HEK293 (cell line): ENCODE data around the gene ERGIC1.

Source experiments
- KLF9 ChIP-seq: fragments of 450-650 bp; formaldehyde crosslinking; IDR thresholded peaks from 2 replicates; pipeline ENCODE4 v1.5.1; 2016; ENCODE audit warnings: missing biosample characterization, missing genetic modification characterization, low read depth
- ZNF571 ChIP-seq: fragments of 450-650 bp; formaldehyde crosslinking; IDR thresholded peaks from 2 replicates; pipeline ENCODE4 v1.5.0; 2017; ENCODE audit warnings: missing biosample characterization, missing genetic modification characterization
- TF ChIP-seq, protein P1 (sequence below): fragments of 450-650 bp; formaldehyde crosslinking; IDR thresholded peaks from 2 replicates; pipeline ENCODE4 v1.5.1; 2016; ENCODE audit warnings: missing biosample characterization, missing genetic modification characterization

DNA sequence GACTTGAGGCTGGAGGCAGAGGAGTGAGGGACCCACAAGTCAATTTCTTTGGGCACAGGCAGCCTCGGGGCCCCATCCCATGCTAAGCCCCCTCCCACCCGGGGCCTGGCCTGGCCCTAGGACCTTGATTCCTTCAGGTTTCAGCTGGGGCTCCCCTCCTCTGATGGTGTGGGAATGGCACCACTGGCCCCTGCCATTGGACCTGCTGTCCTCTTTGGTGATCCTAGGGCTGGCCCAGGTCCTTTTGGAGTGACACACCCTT lies 10.5 kb downstream of the ERGIC1 start:
- TF ChIP-seq ZNF571 (tag by site-specific recombination) (no peak), KLF9 (no peak)
- TF ChIP-seq, protein P1, sequence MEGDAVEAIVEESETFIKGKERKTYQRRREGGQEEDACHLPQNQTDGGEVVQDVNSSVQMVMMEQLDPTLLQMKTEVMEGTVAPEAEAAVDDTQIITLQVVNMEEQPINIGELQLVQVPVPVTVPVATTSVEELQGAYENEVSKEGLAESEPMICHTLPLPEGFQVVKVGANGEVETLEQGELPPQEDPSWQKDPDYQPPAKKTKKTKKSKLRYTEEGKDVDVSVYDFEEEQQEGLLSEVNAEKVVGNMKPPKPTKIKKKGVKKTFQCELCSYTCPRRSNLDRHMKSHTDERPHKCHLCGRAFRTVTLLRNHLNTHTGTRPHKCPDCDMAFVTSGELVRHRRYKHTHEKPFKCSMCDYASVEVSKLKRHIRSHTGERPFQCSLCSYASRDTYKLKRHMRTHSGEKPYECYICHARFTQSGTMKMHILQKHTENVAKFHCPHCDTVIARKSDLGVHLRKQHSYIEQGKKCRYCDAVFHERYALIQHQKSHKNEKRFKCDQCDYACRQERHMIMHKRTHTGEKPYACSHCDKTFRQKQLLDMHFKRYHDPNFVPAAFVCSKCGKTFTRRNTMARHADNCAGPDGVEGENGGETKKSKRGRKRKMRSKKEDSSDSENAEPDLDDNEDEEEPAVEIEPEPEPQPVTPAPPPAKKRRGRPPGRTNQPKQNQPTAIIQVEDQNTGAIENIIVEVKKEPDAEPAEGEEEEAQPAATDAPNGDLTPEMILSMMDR: no peak
